GM21619 (cell line): ENCODE results near the gene SH3GL2.

Source experiments
- ATAC-seq: cut with Tn5 transposase; IDR thresholded peaks from one replicate; pipeline ENCODE4 v1.9.1; 2021; ENCODE audit not compliant: unreplicated experiment

Gene SH3GL2

GRCh38 chr9:17578911-17579793 is at the start of gene SH3GL2:
Gene SH3GL2 (plus strand): TSS chr9:17579066.
- ATAC-seq: no peak

- ATAC-seq: peak; percentile 86
These were observed 47.1 kb upstream of the SH3GL2 start for GRCh38 chr9:17531642-17532254.

- ATAC-seq: no peak
These were observed 46.4 kb upstream of the SH3GL2 start for GRCh38 chr9:17532461-17532860.

GRCh38 chr9:17535176-17535575 is 43.7 kb upstream of the SH3GL2 start:
- ATAC-seq: no peak

- no peak for ATAC-seq
These were observed 42.8 kb upstream of the SH3GL2 start for GRCh38 chr9:17536027-17536426.

GRCh38 chr9:17551023-17551422 is 27.8 kb upstream of the SH3GL2 start:
- ATAC-seq: no peak

GRCh38 chr9:17555362-17556054 is 23.4 kb upstream of the SH3GL2 start:
- ATAC-seq: no peak

GRCh38 chr9:17556255-17556654 is 22.6 kb upstream of the SH3GL2 start:
- no peak for ATAC-seq

GRCh38 chr9:17556935-17557334 is 21.9 kb upstream of the SH3GL2 start:
- no peak for ATAC-seq

- ATAC-seq: no peak
These were observed 7.0 kb upstream of the SH3GL2 start for GRCh38 chr9:17571825-17572224.

- ATAC-seq: no peak
These were observed 4.5 kb upstream of the SH3GL2 start for GRCh38 chr9:17574342-17574741.

- no peak for ATAC-seq
These were observed 322 bp upstream of the SH3GL2 start for GRCh38 chr9:17578577-17578910.

- no peak for ATAC-seq
These were observed 1.3 kb downstream of the SH3GL2 start for GRCh38 chr9:17580119-17580518.

GRCh38 chr9:17587113-17587512 is 8.2 kb downstream of the SH3GL2 start:
- ATAC-seq: no peak

- no peak for ATAC-seq
These were observed 9.5 kb downstream of the SH3GL2 start for GRCh38 chr9:17588395-17588794.

- no peak for ATAC-seq
These were observed 10.1 kb downstream of the SH3GL2 start for GRCh38 chr9:17588941-17589340.

GRCh38 chr9:17589771-17590170 is 10.9 kb downstream of the SH3GL2 start:
- ATAC-seq: no peak

GRCh38 chr9:17594961-17595360 is 16.1 kb downstream of the SH3GL2 start:
- ATAC-seq: no peak

GRCh38 chr9:17597977-17598376 is 19.1 kb downstream of the SH3GL2 start:
- no peak for ATAC-seq

- ATAC-seq: no peak
These were observed 22.2 kb downstream of the SH3GL2 start for GRCh38 chr9:17600962-17601593.

- ATAC-seq: no peak
These were observed 25.7 kb downstream of the SH3GL2 start for GRCh38 chr9:17604556-17604955.
